NCI-H128 (cell line): ENCODE results near the gene CYP2A6.
"Not testable (repeated sequence)": the region's sequence is repeated elsewhere in the genome, so short reads cannot be mapped to it uniquely, and the experiment has no call there.

Experiments
- DNase-seq: peaks from one replicate; lab custom pipeline; 2025; ENCODE audit not compliant: unreplicated experiment; lab: John Stamatoyannopoulos, UW

The CYP2A6 gene

DNA sequence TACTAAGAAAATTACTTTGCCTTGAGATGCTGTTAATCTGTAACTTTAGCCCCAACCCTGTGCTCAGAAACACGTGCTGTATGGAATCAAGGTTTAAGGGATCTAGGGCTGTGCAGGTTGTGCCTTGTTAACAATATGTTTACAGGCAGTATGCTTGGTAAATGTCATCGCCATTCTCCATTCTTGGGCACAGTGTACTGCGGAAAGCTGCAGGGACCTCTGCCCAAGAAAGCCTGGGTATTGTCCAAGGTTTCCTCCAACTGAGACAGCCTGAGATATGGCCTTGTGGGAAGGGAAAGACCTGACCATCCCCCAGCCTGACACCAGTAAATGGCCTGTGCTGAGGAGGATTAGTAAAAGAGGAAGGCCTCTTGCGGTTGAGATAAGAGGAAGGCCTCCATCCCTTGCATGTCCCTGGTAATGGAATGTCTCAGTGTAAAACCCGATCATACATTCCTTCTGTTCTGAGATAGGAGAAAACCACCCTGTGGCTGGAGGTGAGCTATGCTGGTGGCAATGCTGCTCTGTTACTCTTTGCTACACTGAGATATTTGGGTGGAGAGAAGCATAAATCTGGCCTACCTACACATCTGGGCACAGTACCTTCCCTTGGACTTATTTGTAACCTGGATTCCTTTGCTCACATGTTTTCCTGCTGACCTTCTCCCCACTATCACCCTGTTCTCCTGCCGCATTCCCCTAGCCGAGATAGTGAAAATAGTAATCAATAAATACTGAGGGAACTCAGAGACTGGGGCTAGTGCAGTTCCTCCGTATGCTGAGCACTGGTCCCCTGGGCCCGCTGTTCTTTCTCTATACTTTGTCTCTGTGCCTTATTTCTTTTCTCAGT lies 27.3 kb downstream of the CYP2A6 start:
- DNase-seq, result not testable (repeated sequence)

DNA sequence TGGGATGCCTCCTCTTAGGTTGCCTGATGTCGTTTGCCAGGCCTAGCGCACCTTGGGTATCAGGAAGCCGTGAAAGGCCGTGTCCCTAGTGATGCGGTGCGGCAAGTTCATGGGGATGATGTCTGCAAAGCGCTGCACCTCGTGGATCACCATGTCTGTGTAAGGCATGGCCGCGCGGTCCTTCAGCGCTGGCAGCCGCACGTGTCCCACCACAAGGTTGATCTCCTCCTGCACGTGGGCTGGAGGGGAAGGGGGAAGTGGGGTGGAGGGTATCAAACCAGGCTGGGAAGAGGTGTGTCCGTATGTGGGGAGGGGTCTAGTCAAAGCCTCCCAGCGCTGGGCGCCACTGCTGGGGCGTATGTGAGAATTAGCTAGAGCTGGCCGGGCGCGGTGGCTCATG lies 28.1 kb downstream of the CYP2A6 start:
- no peak for DNase-seq

DNA sequence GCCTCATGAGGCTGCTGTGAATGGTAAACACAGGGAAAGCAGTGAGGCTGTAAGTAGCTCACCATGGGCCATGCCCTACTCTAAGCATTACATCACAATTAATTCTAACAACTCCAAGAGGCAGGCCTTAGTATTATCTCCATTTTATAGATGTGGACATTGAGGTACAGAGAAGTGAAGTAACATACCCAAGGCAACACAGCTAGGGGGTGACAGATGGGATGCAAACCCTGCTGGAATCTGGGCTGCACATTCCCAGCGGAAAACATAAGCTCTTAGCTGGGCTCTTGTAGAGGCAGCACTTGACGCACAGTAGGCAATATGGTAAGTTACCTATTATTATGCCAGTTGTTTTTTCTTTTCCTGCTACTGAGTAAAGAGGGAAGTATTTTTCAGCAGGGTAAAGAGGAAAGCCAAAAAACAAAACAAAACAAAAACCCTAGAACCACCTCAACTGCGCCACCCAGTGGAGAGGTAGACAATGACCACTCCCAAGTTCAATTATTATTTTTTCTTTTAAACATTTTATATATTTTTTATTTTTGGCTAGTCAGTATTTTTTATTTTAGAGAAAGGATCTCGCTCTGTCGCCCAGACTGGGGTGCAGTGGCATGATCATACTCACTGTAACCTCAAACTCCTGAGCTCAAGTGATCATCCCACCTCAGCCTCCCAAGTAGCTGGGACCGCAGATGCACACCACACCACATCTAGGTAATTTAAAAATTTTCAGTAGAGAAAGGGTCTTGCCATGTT lies 30.6 kb downstream of the CYP2A6 start:
- DNase-seq, result not testable (repeated sequence)

DNA sequence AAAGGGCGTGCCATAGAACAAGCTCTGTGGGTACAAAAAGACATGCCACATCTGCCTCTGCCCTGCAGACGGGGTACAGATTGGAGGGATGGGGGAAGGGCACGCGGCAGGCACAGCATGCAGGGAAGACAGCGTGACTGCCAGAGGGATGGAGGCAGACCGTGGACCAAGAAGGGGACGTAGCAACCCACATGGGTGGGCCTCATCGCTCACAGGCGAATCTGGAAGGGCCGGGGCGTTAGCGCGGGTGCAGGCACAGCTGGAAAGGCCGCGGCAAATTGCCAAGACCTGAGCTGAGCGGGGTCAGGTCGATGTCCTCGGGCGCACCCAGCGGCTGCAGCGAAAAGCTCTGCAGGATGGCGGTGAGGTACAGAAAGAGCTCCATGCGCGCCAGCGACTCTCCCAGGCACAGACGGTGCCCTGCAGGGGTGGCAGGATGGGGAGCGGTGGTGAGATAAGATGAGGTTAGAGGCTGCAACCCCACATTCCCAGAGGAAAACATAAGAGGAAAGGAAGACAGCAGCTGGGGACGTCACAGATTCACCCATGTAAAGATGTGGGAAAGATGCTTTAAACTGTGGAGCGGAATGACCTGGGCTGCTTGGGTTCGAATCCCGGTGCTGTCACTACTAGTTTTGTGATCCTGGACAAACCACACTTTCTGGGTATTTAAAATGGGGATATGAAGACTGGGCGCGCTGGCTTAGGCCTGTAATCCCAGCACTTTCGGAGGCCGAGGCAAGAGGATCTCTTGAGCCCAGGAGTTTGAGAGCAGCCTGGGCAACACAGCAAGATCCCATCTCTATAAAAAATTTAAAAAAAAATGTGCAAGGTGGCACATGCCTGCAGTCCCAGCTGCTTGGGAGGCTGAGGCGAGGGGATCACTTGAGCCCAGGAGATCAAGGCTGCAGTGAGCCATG lies 31.5 kb downstream of the CYP2A6 start:
- not testable (repeated sequence) for DNase-seq

DNA sequence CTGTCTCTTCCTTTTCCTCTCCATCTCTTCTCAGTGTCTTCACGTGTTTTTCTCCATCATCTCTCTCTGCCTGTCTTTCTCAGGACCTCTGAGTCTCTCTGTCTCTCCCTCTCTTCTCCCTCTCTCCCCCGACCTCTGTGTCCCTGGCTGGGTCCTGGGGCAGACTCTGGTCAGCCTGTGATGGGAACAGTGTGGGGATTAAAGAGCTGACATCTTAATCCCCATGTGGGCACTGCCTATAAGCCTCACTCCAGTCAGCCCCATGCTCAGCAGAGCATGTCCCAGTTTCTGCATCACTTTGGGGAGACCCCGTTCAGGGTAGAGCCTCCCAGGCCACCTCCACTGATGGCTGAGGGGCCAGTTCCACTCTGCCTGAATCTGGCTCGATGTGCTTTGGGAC lies 35.0 kb downstream of the CYP2A6 start:
- no peak for DNase-seq

DNA sequence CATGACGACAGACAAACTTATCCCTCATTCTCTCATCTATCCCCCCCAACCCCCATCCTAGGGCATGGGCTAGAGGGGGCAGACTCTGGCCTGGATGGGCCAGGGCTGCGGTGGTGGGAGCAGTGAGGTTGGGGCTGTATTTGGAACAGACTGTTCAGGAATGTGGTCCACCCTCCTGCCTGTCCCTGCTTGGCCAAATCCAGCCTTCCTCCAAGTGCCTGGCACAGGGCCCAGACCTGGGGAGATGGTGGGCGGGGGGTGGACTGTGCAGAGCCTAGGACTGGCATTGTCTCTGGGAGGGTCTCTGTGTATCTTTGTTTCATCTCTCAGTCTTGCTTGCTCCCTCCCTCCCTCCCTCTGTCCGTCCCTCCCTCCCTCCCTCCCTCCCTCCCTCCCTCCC lies 37.1 kb downstream of the CYP2A6 start:
- no peak for DNase-seq

DNA sequence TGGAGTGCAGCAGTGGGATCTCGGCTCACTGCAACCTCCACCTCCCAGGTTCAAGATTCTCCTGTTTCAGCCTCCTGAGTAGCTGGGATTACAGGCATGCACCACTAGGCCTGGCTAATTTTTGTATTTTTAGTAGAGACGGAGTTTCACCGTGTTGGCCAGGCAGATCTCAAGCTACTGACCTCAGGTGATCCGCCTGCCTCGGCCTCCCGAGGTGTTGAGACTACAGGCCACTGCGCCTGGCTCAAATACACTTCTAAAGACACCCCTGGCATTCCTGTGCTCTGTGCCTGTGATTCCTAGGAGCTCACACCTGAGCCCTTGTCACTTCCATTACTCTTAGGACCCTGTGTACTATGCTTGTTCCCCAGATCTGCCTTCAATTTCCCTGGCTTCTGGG lies 37.7 kb downstream of the CYP2A6 start:
- not testable (repeated sequence) for DNase-seq

DNA sequence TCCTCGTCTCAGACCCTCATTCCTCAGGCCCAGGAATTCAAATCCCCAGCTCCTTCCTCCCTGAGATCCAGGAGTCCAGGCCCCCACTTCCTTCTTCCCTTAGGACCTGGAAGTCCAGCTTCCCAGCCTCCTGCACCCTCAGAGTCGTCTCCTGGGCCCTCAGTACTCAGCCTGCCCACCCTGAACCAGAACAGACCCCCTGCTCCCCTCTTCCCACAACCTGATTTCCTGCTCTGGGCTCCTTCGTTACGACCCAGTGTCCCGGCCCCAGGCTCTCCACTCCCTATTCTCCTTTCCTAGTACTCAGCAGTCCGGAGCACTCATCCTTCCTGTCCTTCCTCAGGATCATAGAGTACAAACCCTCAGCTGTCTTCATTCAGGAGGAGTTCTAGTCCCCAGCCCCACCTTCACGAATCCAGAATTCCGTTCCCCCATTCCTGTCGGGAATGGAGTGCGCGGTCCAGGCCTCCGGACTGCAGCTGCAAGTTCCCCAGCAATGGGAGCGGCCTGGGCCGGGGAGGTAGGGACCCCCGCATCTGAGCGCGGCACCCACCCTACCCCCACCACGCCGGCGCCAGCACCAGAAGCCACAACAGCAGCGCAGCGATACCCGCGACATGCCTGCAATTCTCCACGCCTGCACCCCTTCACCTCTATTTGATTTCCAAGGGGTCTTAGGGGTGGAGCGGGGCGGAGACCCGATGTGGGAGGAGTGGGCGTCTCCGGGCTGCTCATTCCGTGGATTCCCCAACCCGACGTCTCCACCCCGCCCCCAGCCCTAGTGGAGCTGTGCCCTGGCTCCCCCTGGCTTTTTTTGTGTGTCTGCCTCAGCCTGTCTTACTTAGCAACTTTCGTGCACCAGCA lies 38.5 kb downstream of the CYP2A6 start:
- DNase-seq, result no peak

DNA sequence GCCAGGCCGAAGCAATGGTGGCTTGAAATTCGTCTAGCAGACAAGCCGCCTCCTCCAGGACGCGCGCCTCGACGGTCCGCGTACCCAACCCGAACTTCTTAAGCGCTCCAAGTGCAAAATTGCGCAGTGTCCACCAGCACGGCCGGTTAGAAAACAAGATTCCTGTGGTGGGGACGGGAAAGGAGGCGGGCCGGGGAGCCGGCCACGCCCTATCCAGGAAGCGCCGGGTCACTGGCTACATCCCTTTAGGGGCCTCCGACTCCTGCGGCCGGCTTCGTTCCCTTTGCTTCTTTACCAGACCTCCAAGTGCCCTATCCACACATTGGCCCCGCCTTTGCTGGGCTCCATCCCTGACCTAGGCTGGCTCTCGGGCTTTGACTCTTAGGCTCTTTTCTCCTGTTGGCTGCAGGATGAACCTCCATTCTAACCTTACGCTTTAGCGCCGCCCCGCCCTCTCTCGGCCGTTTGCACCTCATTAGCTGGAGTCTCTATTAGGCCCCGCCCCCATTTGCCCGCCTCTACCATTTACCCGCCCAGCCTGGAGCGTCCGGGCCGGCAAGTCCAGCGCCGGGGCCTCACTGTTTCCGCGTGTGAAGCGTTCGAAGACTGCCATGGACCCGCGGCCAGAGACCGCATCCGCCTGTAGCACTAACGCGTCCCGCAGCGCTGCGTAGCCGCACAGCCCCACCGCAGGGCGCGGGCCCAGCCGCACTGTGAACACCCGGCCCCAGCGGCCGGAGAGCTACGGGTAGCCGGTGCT lies 39.4 kb downstream of the CYP2A6 start:
- DNase-seq, result not testable (repeated sequence)

DNA sequence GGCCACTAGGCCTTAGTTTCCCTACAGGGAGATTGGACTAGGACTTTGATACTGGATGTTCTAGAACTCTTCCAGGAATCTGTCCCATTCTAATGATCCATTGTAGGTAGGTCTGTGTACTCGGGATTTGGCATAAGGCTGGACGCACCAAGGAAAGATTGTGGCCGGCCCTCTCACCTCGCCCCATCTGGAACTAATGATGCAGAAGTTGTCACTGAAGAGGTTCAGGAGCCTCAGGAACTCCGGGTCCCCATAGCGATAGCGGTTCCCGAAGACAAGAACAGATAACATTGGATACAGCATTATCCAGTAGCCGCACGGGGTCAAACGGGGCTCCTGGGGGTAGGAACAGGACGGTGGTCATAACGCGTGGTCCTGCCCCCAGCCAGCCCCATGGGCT lies 40.1 kb downstream of the CYP2A6 start:
- no peak for DNase-seq

DNA sequence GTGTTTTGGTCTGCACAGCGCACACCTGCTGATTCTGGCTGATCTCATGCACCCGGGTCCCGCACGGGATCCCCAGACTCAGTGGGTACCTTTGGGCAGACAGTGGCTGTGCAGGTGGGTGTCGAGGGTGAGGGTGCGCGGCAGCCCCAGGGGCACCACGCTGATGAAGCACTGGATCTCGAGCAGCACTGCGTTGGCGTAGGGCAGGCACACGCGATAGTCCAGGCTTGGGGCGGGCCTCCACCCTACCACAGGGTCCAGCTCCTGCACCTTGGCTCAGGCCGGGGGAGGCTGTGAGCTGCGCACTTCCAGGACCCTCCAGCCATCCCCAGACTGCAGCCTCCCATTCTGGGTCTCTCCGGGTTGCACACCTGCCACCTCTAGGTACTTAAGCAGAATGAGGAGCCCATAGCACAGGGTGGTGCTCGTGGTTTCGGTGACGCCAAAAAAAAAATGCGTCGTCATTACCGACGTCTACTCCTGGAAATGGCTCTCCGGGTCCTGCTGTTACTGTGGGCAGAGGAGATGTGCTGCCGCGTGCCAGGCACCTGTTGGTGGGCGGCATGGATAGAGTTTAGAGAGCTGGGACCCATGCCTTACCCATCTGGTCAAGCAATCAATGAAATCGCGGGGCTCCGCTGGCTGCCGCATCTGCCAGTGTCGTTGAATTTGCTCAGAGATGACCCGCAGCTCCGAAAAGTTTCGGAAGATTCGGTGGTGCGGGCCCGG lies 40.7 kb downstream of the CYP2A6 start:
- DNase-seq, result no peak

DNA sequence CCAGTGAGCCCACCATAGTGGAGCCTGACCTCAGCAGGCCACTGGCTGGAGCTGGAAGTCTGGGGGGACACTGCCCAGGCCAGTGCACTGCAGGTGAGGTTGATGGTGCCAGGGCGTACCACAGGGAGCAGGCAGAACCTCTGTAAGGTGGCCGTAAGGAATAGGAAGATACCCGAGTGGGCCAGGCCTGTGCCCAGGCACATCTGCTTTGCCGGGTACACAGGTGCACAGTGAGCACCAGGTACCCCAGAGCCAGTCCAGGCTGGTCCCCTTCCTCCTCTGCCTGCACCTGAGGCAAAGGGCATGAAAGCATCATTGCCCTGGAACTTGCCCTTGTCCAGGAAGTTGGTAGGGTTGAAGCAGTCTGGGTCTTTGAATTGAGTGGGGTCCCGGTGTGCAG lies 41.8 kb downstream of the CYP2A6 start:
- no peak for DNase-seq

DNA sequence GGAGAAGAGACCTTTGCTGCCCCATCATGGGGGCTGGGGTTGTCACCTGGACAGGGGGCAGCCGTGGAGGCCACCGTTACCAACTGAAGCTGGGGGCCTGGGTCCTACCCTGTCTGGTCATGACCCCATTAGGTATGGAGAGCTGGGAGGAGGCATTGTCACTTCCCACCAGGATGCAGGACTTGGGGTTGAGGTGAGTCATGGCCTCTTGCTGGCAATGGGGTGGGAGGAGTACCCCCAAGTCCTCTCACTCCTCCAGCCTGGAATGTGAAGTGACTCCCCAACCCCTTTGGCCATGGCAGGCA lies 42.3 kb downstream of the CYP2A6 start:
- no peak for DNase-seq

DNA sequence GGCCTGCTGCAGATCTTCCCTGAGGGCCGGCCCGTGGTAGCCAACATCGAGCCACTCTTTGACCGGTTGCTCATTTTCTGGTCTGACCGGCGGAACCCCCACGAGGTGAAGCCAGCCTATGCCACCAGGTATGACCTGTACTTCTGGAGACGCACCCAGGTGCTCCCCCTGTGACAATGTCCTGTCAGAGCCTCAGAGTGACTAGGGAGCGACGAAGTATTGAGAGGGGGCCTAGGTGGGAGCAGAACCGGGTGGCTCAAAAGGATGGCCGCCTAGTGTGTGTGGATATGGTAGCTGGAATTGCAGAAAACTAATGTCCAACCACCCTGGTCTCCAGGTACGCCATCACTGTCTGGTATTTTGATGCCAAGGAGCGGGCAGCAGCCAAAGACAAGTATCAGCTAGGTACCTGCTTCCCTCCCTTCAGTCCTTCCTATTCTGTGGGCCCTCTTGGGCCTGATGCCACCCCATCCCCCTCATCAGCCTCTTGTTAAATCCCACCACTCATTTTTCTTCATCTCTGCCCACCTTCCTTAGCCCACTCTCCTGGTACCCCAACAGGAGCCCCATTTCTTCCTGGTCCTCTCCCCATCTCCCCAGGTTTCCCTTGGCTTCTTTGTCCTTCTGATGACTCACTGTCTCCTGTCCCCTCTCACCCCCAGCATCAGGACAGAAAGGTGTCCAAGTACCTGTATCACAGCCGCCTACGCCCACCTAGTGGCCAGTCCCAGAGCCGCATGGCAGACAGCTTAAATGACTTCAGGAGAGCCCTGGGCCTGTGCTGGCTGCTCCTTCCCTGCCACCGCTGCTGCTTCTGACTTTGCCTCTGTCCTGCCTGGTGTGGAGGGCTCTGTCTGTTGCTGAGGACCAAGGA lies 42.9 kb downstream of the CYP2A6 start:
- no peak for DNase-seq

DNA sequence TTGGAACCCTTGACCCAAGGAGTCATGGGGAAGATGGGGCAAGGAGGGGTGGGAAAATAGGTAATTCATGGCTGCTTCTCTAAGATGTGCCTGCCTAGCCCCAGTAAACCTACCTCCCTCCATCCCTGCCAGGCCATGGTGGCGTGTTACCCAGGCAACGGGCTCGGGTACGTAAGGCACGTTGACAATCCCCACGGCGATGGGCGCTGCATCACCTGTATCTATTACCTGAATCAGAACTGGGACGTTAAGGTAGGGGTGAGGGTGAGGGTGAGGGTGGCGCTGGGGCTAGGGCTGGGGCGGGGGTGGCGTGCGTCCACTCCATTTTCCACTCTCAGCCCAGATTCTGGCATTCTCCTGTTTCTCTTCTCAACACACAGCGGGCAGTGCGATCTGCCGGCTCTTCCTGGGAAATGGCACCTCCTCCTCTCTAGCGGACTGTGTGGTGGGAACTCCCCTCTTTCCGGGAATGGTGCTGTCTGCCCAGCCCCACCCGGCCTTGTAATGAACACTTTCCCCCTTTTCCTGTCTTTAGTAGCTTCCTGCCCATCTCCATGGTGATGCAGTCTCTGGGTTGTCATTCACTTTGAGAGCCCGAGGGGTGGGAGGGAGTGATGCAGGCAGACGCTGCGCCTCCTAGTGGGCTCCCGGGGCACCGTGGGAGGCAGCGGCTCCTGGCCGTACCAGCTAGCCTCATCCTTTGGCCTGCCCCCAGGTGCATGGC lies 43.7 kb downstream of the CYP2A6 start:
- DNase-seq, result no peak

DNA sequence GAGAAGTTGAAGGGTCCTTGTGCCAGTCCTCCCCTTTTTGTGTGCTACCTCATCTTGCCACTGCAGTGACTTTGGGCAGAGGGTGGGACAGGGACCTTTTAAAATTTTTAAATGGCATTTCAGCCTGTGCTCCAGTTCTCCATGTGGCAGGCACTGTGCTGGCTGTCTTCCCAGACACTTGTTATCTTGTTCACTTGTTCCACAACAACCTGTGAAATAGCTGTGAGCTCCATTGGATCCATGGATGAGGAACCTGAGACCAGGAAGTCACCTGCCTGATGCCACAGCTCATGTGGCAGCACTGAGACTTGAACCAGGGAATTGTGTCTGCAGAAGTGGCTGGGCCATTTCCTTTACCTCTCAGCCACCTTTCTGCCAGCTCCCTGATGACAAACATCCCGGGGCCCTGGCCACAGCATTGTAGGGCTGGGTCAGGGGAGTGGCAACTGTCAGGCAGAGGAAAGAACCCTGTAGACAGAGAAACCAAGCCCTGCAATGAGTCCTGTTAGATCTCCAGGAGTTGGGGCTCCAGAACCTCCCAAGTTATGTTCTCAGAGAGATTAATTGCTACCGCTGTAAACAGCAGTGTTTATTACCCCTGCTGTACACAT lies 44.9 kb downstream of the CYP2A6 start:
- DNase-seq, result no peak

DNA sequence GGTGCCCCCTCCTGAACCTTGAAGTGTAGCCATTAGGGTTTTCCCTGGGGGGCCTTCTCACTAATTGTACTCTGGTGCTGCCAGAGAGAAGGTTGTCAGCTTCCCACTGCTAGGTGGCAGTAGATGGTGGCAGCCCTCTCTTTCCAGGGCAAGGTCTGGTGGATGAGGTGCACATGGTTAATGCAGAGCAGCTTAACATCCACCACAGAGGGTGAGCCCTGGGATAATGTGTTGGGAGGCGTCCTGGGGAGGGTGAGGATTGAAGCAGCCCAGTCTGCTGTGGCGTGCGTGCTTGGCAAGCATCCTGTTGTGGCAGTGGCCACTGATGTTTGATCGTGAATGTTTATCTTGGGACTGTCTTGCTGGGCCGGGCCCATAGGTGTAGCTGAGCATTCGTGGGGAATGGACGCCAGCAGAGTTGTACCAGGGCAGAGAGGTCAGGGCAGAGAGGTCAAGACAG lies 45.4 kb downstream of the CYP2A6 start:
- DNase-seq, result no peak
